Activated naive CD4-positive, alpha-beta T cell treated with anti-CD3 and anti-CD28 coated beads for 36 hours (primary cell): ENCODE results near the gene NXPH2. TPM values are rescaled to one million over a fixed set of nuclear protein-coding genes. Genes with fewer than 3 reads are reported as not detected.
"Not testable (repeated sequence)": the region's sequence is repeated elsewhere in the genome, so short reads cannot be mapped to it uniquely, and the experiment has no call there.

Experiments
- CTCF ChIA-PET: fragments of 350-600 bp; sonication (Branson Sonifier 250); formaldehyde crosslinking; loops from one replicate; lab custom pipeline; 2021; ENCODE audit warnings: antibody characterized with exemption; lab: Charles Lee
- DNase-seq: peaks from one replicate; pipeline ENCODE4 v3.0.0-alpha.2; 2020
- H3K27ac Mint-ChIP-seq: one replicate; pipeline ENCODE4 v1.8.0; 2021; ENCODE audit warnings: mild to moderate bottlenecking, mixed read lengths
- H3K27me3 Mint-ChIP-seq: one replicate; pipeline ENCODE4 v1.8.0; 2021; ENCODE audit warnings: low read depth, mixed read lengths
- H3K36me3 Mint-ChIP-seq: one replicate; pipeline ENCODE4 v1.8.0; 2021; ENCODE audit warnings: low read depth, mixed read lengths
- H3K4me1 Mint-ChIP-seq: one replicate; pipeline ENCODE4 v1.8.0; 2021; ENCODE audit warnings: low read depth, mixed read lengths
- H3K4me3 Mint-ChIP-seq: one replicate; pipeline ENCODE4 v1.8.0; 2021; ENCODE audit warnings: mild to moderate bottlenecking, moderate library complexity, mixed read lengths
- H3K9me3 Mint-ChIP-seq: one replicate; pipeline ENCODE4 v1.8.0; 2021; ENCODE audit warnings: mixed read lengths
- intact Hi-C: fragments of 100-400 bp; cut with micrococcal nuclease; formaldehyde crosslinking; loops from one replicate; pipeline ENCODE4 v1.15.1; 2023
- total RNA-seq, 2 experiments: library from RNA; stranded (reverse); gene quantifications; one replicate each; pipeline ENCODE4 v1.2.3, GENCODE V29; 2021

NXPH2 gene
- total RNA-seq, 2 experiments from 2014 or later, result not detected

DNA sequence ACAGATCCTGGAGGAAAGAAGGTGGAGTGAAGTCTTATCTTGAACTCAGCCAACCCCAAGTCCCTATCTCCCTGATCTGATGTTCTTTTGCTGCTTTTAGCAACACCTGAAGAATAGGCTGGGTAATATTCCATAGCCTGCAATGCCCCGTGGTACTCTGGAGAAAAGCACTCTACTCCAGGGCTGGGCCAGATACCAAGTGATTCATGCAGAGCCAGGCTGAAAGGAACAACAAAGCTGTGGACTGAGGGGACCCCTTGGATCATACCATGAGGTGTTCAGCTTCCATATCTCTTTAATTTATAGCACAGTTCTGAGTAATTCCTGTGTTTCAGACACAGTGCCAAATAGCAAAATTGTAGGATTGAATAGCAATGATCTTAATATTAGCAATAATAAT, 130.6 kb downstream of the NXPH2 start:
- no peaks in the 10 kb centered on the region for H3K4me1 Mint-ChIP-seq
- H3K9me3 Mint-ChIP-seq, result no peaks in the 10 kb centered on the region
- CTCF ChIA-PET, result no interaction called here
- no peak overlapping the region for H3K4me3 Mint-ChIP-seq
- H3K27ac Mint-ChIP-seq, result no peak overlapping the region
- peaks cover 12% of the 10 kb centered on the region for H3K27me3 Mint-ChIP-seq
- intact Hi-C loops, result no loop called here
- H3K36me3 Mint-ChIP-seq, result no peaks in the 10 kb centered on the region
- DNase-seq, result no peak

DNA sequence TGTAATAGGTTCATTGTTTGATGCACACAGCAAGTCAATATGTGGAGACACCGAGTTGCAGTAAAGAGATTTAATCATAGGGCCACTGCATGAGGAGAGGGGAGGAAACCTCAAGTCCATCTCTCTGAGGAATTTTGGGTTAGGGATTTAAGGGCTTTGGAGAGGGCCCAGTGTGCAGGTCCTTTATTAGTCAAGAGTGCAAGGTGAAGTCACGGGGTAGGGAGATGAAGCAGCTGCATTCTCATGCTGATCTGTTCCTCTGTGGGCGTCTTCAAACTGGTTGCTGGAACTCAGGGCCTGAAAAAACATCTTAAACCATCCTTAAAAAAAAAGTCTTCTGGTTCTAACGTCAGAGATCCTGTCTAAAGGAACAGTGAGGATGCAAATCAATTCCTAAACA, 131.6 kb downstream of the NXPH2 start:
- H3K4me1 Mint-ChIP-seq, result no peaks in the 10 kb centered on the region
- H3K27me3 Mint-ChIP-seq, result peaks cover 6% of the 10 kb centered on the region
- H3K27ac Mint-ChIP-seq, result no peak overlapping the region
- DNase-seq, result no peak
- no peaks in the 10 kb centered on the region for H3K36me3 Mint-ChIP-seq
- CTCF ChIA-PET, result no interaction called here
- H3K4me3 Mint-ChIP-seq, result no peak overlapping the region
- intact Hi-C loops, result no loop called here
- no peaks in the 10 kb centered on the region for H3K9me3 Mint-ChIP-seq

DNA sequence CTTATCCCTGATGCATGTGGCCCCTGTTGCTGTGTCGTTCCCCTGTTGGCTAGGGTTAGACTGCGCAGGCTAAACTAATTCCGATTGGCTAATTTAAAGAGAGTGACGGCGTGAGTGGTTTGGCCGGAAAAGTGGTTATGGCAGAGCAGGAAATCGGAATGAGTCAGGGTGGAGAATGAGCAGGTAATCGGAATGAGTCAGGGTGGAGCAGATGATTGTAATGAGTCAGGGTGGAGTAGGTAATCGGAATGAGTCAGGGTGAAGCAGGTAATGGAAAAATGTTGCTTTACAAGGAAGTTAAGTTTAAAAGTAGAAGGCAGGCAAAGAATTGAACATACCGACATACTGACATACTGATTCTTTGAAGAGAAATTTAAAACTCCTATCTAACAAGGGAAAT, 135.4 kb downstream of the NXPH2 start:
- intact Hi-C loops, result not testable (repeated sequence)

DNA sequence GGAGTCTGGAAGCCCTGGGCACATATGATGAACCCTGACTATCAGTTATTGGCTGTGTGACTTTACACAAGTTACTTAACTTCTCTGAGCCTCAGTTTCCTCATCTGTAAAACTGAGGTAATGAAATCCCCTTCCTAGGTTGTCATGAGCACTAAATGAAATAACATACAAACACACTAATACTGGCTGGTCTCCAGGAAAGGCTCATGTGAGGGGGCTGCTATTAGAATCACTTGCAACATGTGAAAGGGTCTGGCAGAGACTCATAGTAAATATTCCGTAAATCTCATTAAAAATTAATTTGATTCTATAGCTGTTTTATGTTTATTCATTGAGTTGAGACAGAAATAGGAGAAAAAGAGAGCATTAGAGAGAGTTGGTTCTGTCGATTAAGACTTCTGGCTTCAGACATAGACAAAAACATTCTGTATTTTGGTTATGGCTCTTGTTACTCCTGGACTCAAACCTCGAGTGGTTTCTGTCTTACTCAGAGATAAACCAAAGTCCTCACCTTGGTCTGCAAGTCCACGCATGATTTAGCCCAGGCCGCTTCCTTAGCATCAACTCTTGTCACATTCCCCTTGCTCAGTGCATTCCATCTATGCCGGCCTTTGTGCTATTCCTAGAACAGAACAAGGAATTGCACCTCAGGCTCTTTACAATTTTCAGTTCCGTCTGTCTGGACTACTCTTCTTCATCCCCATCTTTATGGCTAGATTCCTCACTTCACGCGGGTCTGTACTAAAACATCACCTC, 139.1 kb downstream of the NXPH2 start:
- H3K9me3 Mint-ChIP-seq, result no peaks in the 10 kb centered on the region
- peaks cover 14% of the 10 kb centered on the region for H3K27me3 Mint-ChIP-seq
- DNase-seq, result no peak
- intact Hi-C loops, result no loop called here
- H3K27ac Mint-ChIP-seq, result no peak overlapping the region
- H3K4me3 Mint-ChIP-seq, result no peak overlapping the region
- no peaks in the 10 kb centered on the region for H3K4me1 Mint-ChIP-seq
- CTCF ChIA-PET, result no interaction called here
- no peaks in the 10 kb centered on the region for H3K36me3 Mint-ChIP-seq

More for the DNA sequence above, 135.4 kb downstream of the NXPH2 start:
- H3K4me3 Mint-ChIP-seq, CTCF ChIA-PET, H3K27me3 Mint-ChIP-seq, DNase-seq, H3K9me3 Mint-ChIP-seq, H3K4me1 Mint-ChIP-seq, H3K36me3 Mint-ChIP-seq, H3K27ac Mint-ChIP-seq: not testable (repeated sequence)

DNA sequence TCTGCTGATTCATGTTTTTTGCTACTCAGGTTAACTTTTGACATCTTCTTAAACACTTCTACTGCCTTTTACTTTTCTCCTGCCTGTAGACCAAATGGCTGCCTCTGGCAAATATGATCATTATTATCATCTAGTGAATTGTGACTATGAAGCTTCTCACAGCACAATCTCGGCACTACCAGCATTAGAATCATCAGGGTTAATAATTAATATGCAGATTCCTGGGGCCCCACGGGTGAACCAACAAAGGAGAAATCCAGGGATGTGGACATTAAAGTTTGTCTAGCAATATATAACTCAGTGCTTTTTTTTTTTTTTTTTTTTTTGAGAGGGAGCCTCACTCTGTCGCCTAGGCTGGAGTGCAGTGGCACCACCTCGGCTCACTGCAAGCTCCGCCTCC, 142.5 kb downstream of the NXPH2 start:
- H3K9me3 Mint-ChIP-seq, result peaks cover 3% of the 10 kb centered on the region
- intact Hi-C loops, result no loop called here
- H3K27ac Mint-ChIP-seq, result no peak overlapping the region
- no peak overlapping the region for H3K4me3 Mint-ChIP-seq
- H3K27me3 Mint-ChIP-seq, result peaks cover 14% of the 10 kb centered on the region
- CTCF ChIA-PET, result no interaction called here
- DNase-seq, result no peak
- H3K36me3 Mint-ChIP-seq, result no peaks in the 10 kb centered on the region
- H3K4me1 Mint-ChIP-seq, result no peaks in the 10 kb centered on the region

DNA sequence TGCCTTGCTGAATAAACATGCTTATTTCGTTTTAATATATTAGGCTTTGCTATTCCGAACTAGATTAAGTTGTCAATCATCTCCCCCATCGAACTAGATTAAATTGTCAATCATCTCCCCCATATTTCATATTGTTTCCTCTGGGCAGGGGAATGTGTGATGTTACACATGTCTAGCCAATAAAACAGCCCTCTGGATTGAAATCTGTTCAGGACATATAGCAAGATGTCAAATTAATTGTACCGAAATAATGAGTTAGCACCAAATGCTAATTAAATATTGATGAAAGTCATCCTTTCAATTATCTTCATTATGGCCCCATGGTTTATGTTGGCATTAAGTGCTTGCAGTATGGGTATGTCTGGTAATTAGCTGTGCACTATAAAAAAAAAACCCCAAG, 143.1 kb downstream of the NXPH2 start:
- Mint-ChIP-seq H3K27me3 (peaks cover 14% of the 10 kb centered on the region), H3K36me3 (no peaks in the 10 kb centered on the region), H3K4me1 (no peaks in the 10 kb centered on the region), H3K27ac (no peak overlapping the region), H3K9me3 (peaks cover 4% of the 10 kb centered on the region), H3K4me3 (no peak overlapping the region)
- intact Hi-C loops, result no loop called here
- CTCF ChIA-PET, result no interaction called here
- no peak for DNase-seq

DNA sequence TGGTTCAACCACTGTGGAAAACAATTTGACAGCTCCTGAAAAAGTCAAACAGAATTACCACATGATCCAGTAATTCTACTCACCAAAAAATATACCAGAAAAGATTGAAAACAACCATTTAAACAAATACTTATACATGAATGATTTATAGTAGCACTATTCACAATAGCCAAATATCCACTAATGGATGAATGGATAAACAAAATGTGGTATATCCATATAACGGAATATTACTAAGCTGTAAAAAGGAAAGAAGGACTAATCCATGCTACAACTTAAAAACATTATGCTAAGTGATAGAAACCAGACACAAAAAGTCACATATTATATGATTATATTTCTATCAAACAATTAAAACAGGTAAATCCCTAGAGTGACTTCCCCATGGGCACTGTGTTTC, 147.1 kb downstream of the NXPH2 start:
- Mint-ChIP-seq H3K4me3 (no peak overlapping the region), H3K9me3 (peaks cover 4% of the 10 kb centered on the region), H3K36me3 (no peaks in the 10 kb centered on the region), H3K27ac (no peak overlapping the region), H3K27me3 (peaks cover 5% of the 10 kb centered on the region), H3K4me1 (no peaks in the 10 kb centered on the region)
- intact Hi-C loops, result no loop called here
- CTCF ChIA-PET, result no interaction called here
- no peak for DNase-seq

DNA sequence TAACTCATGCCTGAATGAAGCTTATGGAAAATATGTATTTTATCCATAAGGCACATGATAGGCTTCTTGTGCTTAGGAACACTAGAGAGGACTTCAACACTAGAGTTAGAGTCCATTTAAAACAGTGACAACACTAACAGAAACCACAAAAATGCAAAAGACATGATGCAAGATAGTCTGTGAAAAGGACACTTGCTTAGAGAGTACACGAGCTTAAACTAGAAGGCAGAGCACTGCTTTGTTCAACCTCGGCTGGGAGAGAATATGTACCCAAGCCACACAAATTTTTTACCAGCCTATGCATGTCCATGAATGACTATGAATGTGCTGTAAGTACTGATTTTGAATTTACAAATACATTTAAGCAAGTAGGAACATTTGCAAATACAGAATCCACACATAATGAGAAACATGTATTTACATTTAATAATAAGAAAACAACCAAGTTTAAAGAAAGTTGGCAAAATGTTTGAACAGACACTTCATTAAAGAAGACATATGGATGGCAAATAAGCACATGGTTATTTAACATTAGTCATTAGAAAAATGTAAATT, 148.0 kb downstream of the NXPH2 start:
- H3K27ac Mint-ChIP-seq, result no peak overlapping the region
- peaks cover 4% of the 10 kb centered on the region for H3K9me3 Mint-ChIP-seq
- H3K27me3 Mint-ChIP-seq, result peaks cover 11% of the 10 kb centered on the region
- intact Hi-C loops, result no loop called here
- H3K4me1 Mint-ChIP-seq, result no peaks in the 10 kb centered on the region
- DNase-seq, result no peak
- CTCF ChIA-PET, result no interaction called here
- no peaks in the 10 kb centered on the region for H3K36me3 Mint-ChIP-seq
- H3K4me3 Mint-ChIP-seq, result no peak overlapping the region

DNA sequence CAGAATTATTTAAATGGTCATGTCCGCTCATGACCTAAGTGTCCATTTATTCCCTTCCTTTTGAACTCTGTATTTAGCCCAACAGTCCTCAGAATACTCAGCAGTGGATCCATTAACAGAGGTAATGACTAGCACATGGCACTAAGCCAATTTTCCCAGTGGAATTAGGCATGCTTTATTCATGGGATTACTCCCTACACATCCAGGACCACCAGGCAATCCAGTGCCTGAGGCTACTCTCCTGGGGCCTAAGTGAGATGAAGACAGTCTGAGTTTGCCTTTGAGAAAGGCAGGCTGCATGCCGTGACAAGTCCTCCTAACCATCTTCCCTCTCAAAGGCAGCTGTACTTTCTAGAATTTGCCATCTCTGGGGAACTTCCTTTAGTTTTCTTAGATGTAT, 150.0 kb downstream of the NXPH2 start:
- no peak overlapping the region for H3K4me3 Mint-ChIP-seq
- intact Hi-C loops, result no loop called here
- peaks cover 4% of the 10 kb centered on the region for H3K9me3 Mint-ChIP-seq
- H3K36me3 Mint-ChIP-seq, result no peaks in the 10 kb centered on the region
- H3K27ac Mint-ChIP-seq, result no peak overlapping the region
- DNase-seq, result no peak
- peaks cover 21% of the 10 kb centered on the region for H3K27me3 Mint-ChIP-seq
- CTCF ChIA-PET, result no interaction called here
- H3K4me1 Mint-ChIP-seq, result no peaks in the 10 kb centered on the region

DNA sequence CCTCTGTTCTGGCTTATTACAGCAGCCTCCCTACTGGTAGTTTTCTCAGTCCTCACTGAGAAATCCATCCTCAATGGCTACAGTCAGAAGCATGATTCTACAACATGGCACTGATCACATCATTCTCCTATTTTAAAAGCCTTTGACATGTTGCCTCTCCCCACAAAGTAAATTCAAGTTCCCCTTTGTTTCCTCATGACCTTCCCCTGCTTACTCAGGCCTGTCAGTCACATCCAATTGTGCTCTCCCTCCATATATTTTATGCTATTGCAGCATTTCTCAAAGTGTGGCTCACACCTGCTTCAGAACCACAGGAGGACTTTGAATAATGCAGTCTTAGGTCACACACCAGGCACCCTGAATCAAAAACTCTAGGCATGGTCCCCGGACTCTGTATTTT, 154.0 kb downstream of the NXPH2 start:
- Mint-ChIP-seq H3K4me3 (no peak overlapping the region), H3K27me3 (peaks cover 23% of the 10 kb centered on the region), H3K27ac (no peak overlapping the region), H3K4me1 (no peaks in the 10 kb centered on the region), H3K9me3 (no peaks in the 10 kb centered on the region), H3K36me3 (no peaks in the 10 kb centered on the region)
- intact Hi-C loops, result no loop called here
- CTCF ChIA-PET, result interaction anchor here (0.7 kb wide), 1 partner anchor 161 kb away, joined by 3 read pairs; no protein-coding TSS in a partner anchor
- no peak for DNase-seq

DNA sequence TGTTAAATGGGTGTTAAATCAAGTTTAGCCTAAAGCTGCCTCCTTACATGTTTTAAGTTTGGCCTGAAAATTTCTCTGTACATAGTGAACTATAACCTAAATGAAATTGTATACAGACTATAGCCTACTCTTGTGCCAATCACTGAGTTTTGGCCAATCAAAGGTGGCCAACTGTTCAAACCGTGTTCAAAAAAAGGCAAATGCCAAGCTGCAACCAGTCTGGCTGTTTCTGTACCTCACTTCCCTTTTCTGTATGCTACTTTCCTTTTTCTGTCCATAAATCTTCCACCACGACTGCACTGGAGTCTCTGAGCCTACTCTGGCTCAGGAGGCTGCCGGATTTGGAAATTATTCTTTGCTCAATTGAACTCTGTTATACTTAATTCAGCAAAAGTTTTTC, 157.6 kb downstream of the NXPH2 start:
- CTCF ChIA-PET, result no interaction called here
- Mint-ChIP-seq H3K4me3 (no peak overlapping the region), H3K27me3 (peaks cover 24% of the 10 kb centered on the region), H3K4me1 (no peaks in the 10 kb centered on the region), H3K9me3 (no peaks in the 10 kb centered on the region), H3K36me3 (no peaks in the 10 kb centered on the region), H3K27ac (no peak overlapping the region)
- no peak for DNase-seq
- intact Hi-C loops, result no loop called here

DNA sequence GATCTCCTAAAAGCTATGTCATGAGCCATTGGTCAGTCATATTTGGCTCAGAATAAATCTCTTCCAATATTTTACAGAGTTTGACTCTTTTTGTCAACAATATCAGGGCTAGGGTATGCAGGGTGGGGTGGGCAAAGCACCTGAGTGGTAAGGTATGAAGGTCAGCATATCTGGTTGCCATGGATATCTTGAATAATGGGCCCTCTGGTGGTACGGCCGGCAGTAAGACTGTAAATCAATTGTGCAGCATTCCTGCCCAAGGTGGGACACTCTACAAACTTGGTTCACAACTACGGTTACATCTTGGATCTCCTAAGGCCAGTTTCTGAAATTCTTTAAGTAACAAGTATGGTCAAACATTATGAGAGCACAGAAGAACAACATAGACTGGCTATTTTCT, 159.1 kb downstream of the NXPH2 start:
- Mint-ChIP-seq H3K27me3 (peaks cover 14% of the 10 kb centered on the region), H3K4me3 (no peak overlapping the region), H3K9me3 (no peaks in the 10 kb centered on the region), H3K4me1 (no peaks in the 10 kb centered on the region), H3K27ac (no peak overlapping the region), H3K36me3 (no peaks in the 10 kb centered on the region)
- CTCF ChIA-PET, result interaction anchor here (0.6 kb wide), 1 partner anchor 1855 kb away, joined by 5 read pairs; no protein-coding TSS in a partner anchor
- intact Hi-C loops, result no loop called here
- DNase-seq, result no peak

DNA sequence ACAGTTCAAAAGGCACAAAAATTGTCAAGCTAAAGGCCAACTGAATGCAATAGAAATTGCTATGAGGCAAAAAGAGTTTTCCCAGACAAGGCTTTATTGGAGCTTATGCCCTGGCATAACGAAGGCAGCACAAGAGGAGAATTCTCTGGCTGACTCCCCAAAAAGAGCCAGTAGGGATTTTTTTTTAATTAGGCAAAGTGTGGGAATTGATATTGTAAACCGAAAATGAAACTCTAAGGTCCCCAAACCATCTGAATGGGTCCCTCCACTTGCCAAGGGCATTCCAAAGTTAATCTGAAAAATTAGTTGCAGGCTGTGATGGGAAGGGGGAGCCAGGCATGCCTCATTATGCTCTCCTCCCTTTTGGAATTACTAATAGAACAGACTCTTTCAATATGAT, 159.8 kb downstream of the NXPH2 start:
- intact Hi-C loops, result no loop called here
- Mint-ChIP-seq H3K4me3 (no peak overlapping the region), H3K27me3 (peaks cover 12% of the 10 kb centered on the region), H3K9me3 (no peaks in the 10 kb centered on the region), H3K27ac (no peak overlapping the region), H3K4me1 (no peaks in the 10 kb centered on the region), H3K36me3 (no peaks in the 10 kb centered on the region)
- CTCF ChIA-PET, result no interaction called here
- DNase-seq, result no peak
